Neuronal stem cell (in vitro differentiated cells): ENCODE measurements around the gene LOXHD1.

Experiments
- DNase-seq: peaks from one replicate; pipeline ENCODE4 v3.0.0-alpha.2; 2013; ENCODE audit warnings: low spot score
- H2AFZ ChIP-seq: one replicate; pipeline ENCODE4 v1.6.1; 2013; ENCODE audit warnings: mild to moderate bottlenecking, low read length, inconsistent platforms
- H2AK5ac ChIP-seq: 2 replicates; pipeline ENCODE4 v1.6.1; 2013; ENCODE audit warnings: low read depth, mild to moderate bottlenecking, inconsistent platforms, low read length, moderate library complexity, mixed read lengths
- H2BK120ac ChIP-seq: 2 replicates; pipeline ENCODE4 v1.6.1; 2013; ENCODE audit warnings: low read depth, mild to moderate bottlenecking, inconsistent platforms, low read length, moderate library complexity, mixed read lengths
- H2BK12ac ChIP-seq: one replicate; pipeline ENCODE4 v1.6.1; 2013; ENCODE audit warnings: low read length, inconsistent platforms
- H2BK15ac ChIP-seq: 2 replicates; pipeline ENCODE4 v1.6.1; 2013; ENCODE audit warnings: mild to moderate bottlenecking, low read length, inconsistent platforms, mixed read lengths
- H2BK5ac ChIP-seq: one replicate; pipeline ENCODE4 v1.6.1; 2013; ENCODE audit warnings: inconsistent platforms, mild to moderate bottlenecking, low read length, moderate library complexity
- H3K14ac ChIP-seq: one replicate; pipeline ENCODE4 v1.6.1; 2013; ENCODE audit warnings: low read length, inconsistent platforms
- H3K18ac ChIP-seq: 2 replicates; pipeline ENCODE4 v1.6.1; 2013; ENCODE audit warnings: low read length, inconsistent platforms
- H3K23ac ChIP-seq: 2 replicates; pipeline ENCODE4 v1.6.1; 2013; ENCODE audit warnings: low read depth, mild to moderate bottlenecking, mixed read lengths, low read length, inconsistent platforms; ENCODE audit not compliant: poor library complexity
- H3K27ac ChIP-seq: replicated peaks from 3 replicates; pipeline ENCODE4 v1.5.1; 2013; ENCODE audit warnings: low read length, inconsistent platforms
- H3K27me3 ChIP-seq, 3 experiments: 2 replicates each; pipeline ENCODE4 v1.6.1; 2013; ENCODE audit warnings: low read length in 3 of 3, mild to moderate bottlenecking in 2 of 3, inconsistent platforms in 1 of 3, low read depth in 1 of 3, mixed read lengths in 1 of 3, moderate library complexity in 1 of 3; ENCODE audit not compliant: control insufficient read depth in 3 of 3, insufficient read depth in 3 of 3
- H3K36me3 ChIP-seq, 2 donors: replicated peaks in 1 of 2; 2 replicates each; pipeline ENCODE4 v1.6.1; 2013; ENCODE audit warnings: low read length in 2 of 2; ENCODE audit not compliant: control insufficient read depth in 2 of 2, insufficient read depth in 2 of 2
- H3K4ac ChIP-seq: 2 replicates; pipeline ENCODE4 v1.6.1; 2013; ENCODE audit warnings: inconsistent platforms, mild to moderate bottlenecking, low read length, moderate library complexity
- H3K4me1 ChIP-seq, 2 donors: 1 replicate in 1 of 2; 2 replicates in 1 of 2; pipeline ENCODE4 v1.6.1; 2013; ENCODE audit warnings: low read length in 2 of 2, low read depth in 1 of 2; ENCODE audit not compliant: control insufficient read depth in 2 of 2, insufficient read depth in 1 of 2
- H3K4me2 ChIP-seq: one replicate; pipeline ENCODE4 v1.6.1; 2013; ENCODE audit warnings: mild to moderate bottlenecking, low read length, inconsistent platforms; ENCODE audit not compliant: insufficient read depth, poor library complexity, severe bottlenecking
- H3K4me3 ChIP-seq, 2 donors: 2 replicates each; pipeline ENCODE4 v1.5.1; 2013; ENCODE audit warnings: low read length in 2 of 2, mild to moderate bottlenecking in 2 of 2, inconsistent platforms in 1 of 2, moderate library complexity in 1 of 2
- H3K79me1 ChIP-seq: one replicate; pipeline ENCODE4 v1.6.1; 2013; ENCODE audit warnings: low read depth, mild to moderate bottlenecking, inconsistent platforms, low read length, moderate library complexity
- H3K9ac ChIP-seq: one replicate; pipeline ENCODE4 v1.6.1; 2013; ENCODE audit warnings: mild to moderate bottlenecking, low read depth, low read length, inconsistent platforms; ENCODE audit not compliant: poor library complexity
- H3K9me3 ChIP-seq, 2 donors: replicated peaks in 1 of 2; 2 replicates each; pipeline versions ENCODE3 to v1.6.1; 2013; ENCODE audit warnings: low read length in 2 of 2, mild to moderate bottlenecking in 2 of 2, inconsistent platforms in 1 of 2, low read depth in 1 of 2, mixed read lengths in 1 of 2, moderate library complexity in 1 of 2; ENCODE audit not compliant: control insufficient read depth in 2 of 2, insufficient read depth in 1 of 2
- H4K8ac ChIP-seq: one replicate; pipeline ENCODE4 v1.6.1; 2013; ENCODE audit warnings: low read depth, mild to moderate bottlenecking, inconsistent platforms, low read length, moderate library complexity
- H4K91ac ChIP-seq: one replicate; pipeline ENCODE4 v1.6.1; 2013; ENCODE audit warnings: low read length, low read depth, mild to moderate bottlenecking, inconsistent platforms; ENCODE audit not compliant: poor library complexity
- whole genome bisulfite sequencing, 2 donors: extraction: QIAGEN DNeasy Blood & Tissue Kit; methylation state at CpG; one replicate each; pipeline ENCODE4 v1.1.7; 2013; ENCODE audit warnings: missing lambda C conversion rate in 2 of 2, mixed read lengths in 1 of 2; ENCODE audit not compliant: insufficient read length in 2 of 2, insufficient replicate concordance in 1 of 2; ENCODE audit errors: extremely low coverage in 2 of 2; 5-methylcytosine and 5-hydroxymethylcytosine counted together

The LOXHD1 gene

GRCh38 chr18:46475390-46475752 lies 181.6 kb downstream of the LOXHD1 start:
- no peak for DNase-seq
- Histone ChIP-seq H3K79me1 (no peaks in the 10 kb centered on the region), H3K4me3 (peak overlapping the region in 1 of 2 donors; percentile 20), H2BK12ac (peak overlapping the region; percentile 27), H2AFZ (no peak overlapping the region), H3K9me3 (peaks cover 0 to 4% of the 10 kb centered on the region in 2 donors), H2BK5ac (no peak overlapping the region), H3K14ac (no peak overlapping the region), H2BK120ac (no peak overlapping the region), H4K8ac (peak overlapping the region; percentile 1), H2AK5ac (no peak overlapping the region), H2BK15ac (no peak overlapping the region), H3K27ac (no peak overlapping the region), H3K9ac (peak overlapping the region; percentile 22), H3K18ac (peak overlapping the region; percentile 61), H3K36me3 (no peaks in the 10 kb centered on the region), H3K23ac (peak overlapping the region; percentile 1), H3K27me3 (peaks cover 0 to 16% (median 2%) of the 10 kb centered on the region in 3 experiments), H3K4ac (no peak overlapping the region), H3K4me1 (peaks cover 11 to 13% of the 10 kb centered on the region in 2 donors), H3K4me2 (no peak overlapping the region), H4K91ac (peak overlapping the region; percentile 7)
- WGBS, 2 donors = no CpG with 5 or more reads among the region's 4 CpGs

GRCh38 chr18:46474487-46475389 lies 182.3 kb downstream of the LOXHD1 start:
- peaks cover 0 to 4% of the 10 kb centered on the region in 2 donors for H3K9me3 ChIP-seq
- peak overlapping the region; percentile 1 for H3K23ac ChIP-seq
- H3K27me3 ChIP-seq = peaks cover 0 to 16% (median 2%) of the 10 kb centered on the region in 3 experiments
- peak overlapping the region; percentile 22 for H3K9ac ChIP-seq
- no peak overlapping the region for H4K8ac ChIP-seq
- no peak overlapping the region for H2BK5ac ChIP-seq
- H3K4ac ChIP-seq = no peak overlapping the region
- H3K27ac ChIP-seq = no peak overlapping the region
- no peak overlapping the region for H3K4me2 ChIP-seq
- no CpG with 5 or more reads among the region's 14 CpGs for WGBS, 2 donors
- H2BK15ac ChIP-seq = peak overlapping the region; percentile 30
- peak overlapping the region in 1 of 2 donors; percentile 20 for H3K4me3 ChIP-seq
- no peaks in the 10 kb centered on the region for H3K36me3 ChIP-seq
- H2AFZ ChIP-seq = peak overlapping the region; percentile 70
- peaks cover 11 to 14% of the 10 kb centered on the region in 2 donors for H3K4me1 ChIP-seq
- H3K14ac ChIP-seq = no peak overlapping the region
- no peak overlapping the region for H2BK120ac ChIP-seq
- no peaks in the 10 kb centered on the region for H3K79me1 ChIP-seq
- H3K18ac ChIP-seq = peak overlapping the region; percentile 61
- no peak for DNase-seq
- peak overlapping the region; percentile 7 for H4K91ac ChIP-seq
- H2BK12ac ChIP-seq = peak overlapping the region; percentile 77
- peak overlapping the region; percentile 49 for H2AK5ac ChIP-seq

DNA sequence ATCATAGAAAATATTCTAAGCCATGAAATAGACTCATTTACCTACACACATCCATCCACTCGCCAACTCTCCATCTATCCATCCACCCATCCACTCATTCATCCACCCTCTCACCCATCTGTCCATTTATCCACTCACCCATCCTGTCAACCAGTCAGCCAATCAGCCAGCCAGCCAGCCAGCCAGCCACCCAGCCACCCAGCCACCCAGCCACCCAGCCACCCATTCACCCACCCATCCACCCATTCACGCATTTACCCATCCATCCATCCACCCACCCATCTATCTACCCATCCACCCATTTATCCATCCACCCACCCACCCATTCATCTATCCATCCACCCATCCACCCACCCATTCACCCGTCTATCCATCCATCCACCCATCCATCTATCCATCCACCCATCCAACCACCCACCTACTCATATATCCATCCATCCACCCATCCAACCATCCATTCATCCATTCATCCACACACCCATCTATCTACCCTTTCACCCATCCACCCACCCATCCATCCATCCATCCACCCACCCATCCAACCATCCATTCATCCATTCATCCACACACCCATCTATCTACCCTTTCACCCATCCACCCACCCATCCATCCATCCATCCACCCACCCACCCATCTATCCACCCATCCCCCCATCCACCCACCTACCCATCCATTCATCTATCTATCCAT lies 185.1 kb downstream of the LOXHD1 start:
- Histone ChIP-seq H2BK120ac (no peak overlapping the region), H3K14ac (no peak overlapping the region), H4K91ac (no peak overlapping the region), H2AFZ (no peak overlapping the region), H3K4ac (no peak overlapping the region), H3K36me3 (no peaks in the 10 kb centered on the region), H3K9ac (no peak overlapping the region), H3K4me2 (no peak overlapping the region), H2BK5ac (no peak overlapping the region), H2BK12ac (no peak overlapping the region), H2AK5ac (no peak overlapping the region), H3K79me1 (no peaks in the 10 kb centered on the region), H2BK15ac (no peak overlapping the region), H3K4me3 (no peak overlapping the region), H3K4me1 (peaks cover 17 to 31% of the 10 kb centered on the region in 2 donors), H3K23ac (no peak overlapping the region), H4K8ac (no peak overlapping the region), H3K18ac (no peak overlapping the region), H3K27ac (no peak overlapping the region), H3K9me3 (peaks cover 0 to 4% of the 10 kb centered on the region in 2 donors), H3K27me3 (peaks cover 0 to 9% (median 2%) of the 10 kb centered on the region in 3 experiments)
- no peak for DNase-seq
- no CpG with 5 or more reads among the region's 3 CpGs for WGBS, 2 donors

DNA sequence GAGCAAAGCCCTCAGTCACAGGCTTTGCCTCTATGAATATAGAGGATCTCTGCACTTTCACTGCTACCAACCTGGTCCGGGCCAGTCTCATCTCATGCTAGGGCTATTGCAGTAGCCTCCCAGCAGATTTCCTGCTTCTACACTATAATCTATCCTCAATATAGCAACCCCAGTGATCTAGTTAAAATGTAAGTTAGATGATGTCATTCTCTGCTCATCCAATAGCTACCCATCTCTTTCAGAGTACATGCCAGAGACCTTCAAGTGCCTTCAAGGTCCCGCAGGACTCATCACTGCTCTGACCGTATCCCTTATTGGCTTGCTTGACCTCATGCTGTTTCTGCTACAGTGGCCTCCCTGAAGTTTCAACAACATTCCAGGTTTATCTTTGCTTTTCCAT lies 186.3 kb downstream of the LOXHD1 start:
- no peak overlapping the region for H2BK5ac ChIP-seq
- H3K23ac ChIP-seq = no peak overlapping the region
- H2AFZ ChIP-seq = no peak overlapping the region
- no peak overlapping the region for H3K4ac ChIP-seq
- no peak overlapping the region for H3K14ac ChIP-seq
- no peaks in the 10 kb centered on the region for H3K79me1 ChIP-seq
- H2AK5ac ChIP-seq = no peak overlapping the region
- H2BK15ac ChIP-seq = no peak overlapping the region
- peaks cover 26 to 37% of the 10 kb centered on the region in 2 donors for H3K4me1 ChIP-seq
- H2BK12ac ChIP-seq = no peak overlapping the region
- H3K9ac ChIP-seq = no peak overlapping the region
- no CpG with 5 or more reads among the region's 3 CpGs for WGBS, 2 donors
- H3K4me3 ChIP-seq = no peak overlapping the region
- no peaks in the 10 kb centered on the region for H3K36me3 ChIP-seq
- no peak overlapping the region for H4K8ac ChIP-seq
- no peak overlapping the region for H2BK120ac ChIP-seq
- DNase-seq = no peak
- no peak overlapping the region for H3K18ac ChIP-seq
- peaks cover 0 to 3% (median 0%) of the 10 kb centered on the region in 3 experiments for H3K27me3 ChIP-seq
- H3K9me3 ChIP-seq = peaks cover 0 to 3% of the 10 kb centered on the region in 2 donors
- no peak overlapping the region for H3K27ac ChIP-seq
- H4K91ac ChIP-seq = no peak overlapping the region
- no peak overlapping the region for H3K4me2 ChIP-seq
